Epithelial cell of umbilical artery (primary cell): ENCODE measurements around the gene HKDC1. TPM values are rescaled to one million over a fixed set of nuclear protein-coding genes. Genes with fewer than 3 reads are reported as not detected.

ENCODE experiments used
- total RNA-seq: library from RNA; depleted of rRNA; stranded (reverse); fragments of >200 nt; gene quantifications from 2 replicates; pipeline ENCODE4 v1.2.3, GENCODE V29; 2014

HKDC1 gene
- under 0.01 TPM in 1 of 2 replicates, not detected in the other for total RNA-seq

DNA sequence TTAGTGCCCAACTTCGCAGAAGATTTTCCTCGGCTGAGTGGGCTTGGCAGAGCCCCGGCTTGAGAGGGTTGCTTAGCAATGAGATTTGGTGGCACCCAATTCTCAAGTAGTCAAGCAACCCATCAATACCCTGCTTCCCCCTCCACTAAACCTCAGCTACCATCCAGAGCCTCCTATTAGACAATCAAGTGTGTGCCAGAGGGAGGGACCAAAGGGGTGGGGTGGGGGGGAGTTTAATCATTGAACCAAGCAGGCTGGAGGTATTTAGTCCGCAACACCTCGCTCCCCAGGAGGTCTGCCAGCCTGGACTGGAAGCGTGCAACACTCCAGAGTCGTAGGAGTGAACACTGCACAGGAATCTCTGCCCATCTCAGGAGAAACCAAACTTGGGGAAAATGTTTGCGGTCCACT is at the start of gene HKDC1:
HKDC1 (plus strand) TSS at position 292 of the 411 bp plus-strand sequence; CDS start at position 396, 104 bp downstream.

DNA sequence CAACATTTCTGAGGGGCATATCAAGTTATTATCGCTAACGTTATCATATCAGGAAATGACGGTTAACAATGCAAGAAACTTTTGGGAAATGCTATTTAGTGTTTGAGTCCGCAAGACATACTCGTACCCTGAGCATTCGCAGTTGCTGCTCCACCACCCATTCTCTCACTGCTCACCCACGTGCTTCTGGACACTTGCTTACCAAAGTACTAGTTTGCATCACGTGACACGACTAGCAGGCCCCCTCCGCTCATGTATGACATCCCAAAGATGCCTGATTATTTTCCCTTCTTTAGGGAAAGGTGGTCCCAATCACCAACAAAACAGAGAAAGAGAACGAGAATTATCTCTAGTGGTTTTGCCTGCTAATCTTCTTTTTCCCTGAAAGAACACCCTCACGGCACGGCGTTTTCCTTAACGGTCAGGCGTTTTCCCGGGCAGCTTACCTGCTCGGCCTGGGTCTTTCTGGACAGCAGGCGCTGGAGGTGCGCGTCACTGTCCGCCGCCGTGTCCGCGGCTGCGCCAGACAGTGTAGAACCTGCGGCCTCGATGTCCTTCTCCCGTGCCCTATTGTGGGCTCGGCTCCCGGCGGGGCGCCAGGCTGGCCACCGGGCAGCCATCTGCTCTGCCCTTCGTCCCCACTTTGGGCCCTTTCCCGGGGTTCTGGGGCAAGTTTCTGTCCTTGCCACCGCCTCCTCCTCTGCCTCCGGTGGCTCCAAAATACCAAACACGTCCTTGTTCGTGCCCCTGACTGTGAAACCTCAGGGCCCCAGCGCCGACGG is 40.2 kb upstream of the HKDC1 start, which contains the start of gene SUPV3L1:
SUPV3L1 (plus strand) TSS at position 492 of the 782 bp plus-strand sequence; CDS start at position 550, 58 bp downstream.

DNA sequence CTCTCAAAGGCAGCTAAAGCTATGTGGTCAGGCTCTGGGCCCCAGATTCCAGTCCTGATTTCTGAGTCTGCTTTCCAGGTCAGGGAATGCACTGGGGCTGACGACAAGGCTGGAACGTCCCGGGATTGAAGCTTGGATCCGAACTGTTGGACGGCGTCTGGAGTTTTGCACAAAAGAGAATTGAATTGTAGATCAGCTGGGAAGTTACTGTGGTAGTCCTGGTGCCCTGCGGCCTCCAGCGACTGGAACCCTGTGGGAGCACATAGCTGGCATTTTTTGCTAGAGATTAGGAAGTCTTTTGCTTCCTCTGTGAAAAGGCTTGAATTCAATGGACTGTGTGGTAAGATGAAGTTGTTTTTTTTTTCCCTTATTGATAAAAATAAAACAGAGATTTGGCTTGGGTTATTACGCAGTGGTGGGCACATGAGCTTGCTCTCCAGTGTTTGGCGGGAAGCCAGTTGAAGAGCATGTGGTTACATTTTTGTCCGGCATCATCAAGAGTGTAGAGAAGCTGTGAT is 58.4 kb downstream of the HKDC1 start, which contains the start of gene HK1:
HK1 (plus strand) TSS at position 51 of the 518 bp plus-strand sequence.

Other genes starting within 250 kb of the HKDC1 start
- gene KIFBP, start 231.5 kb upstream of the HKDC1 start, total RNA-seq = 28.9 and 42.7 TPM in 2 replicates
- 914 and 1,102 TPM in 2 replicates for gene SRGN, start 132.2 kb upstream of the HKDC1 start, total RNA-seq
- gene VPS26A, start 96.2 kb upstream of the HKDC1 start, total RNA-seq = 36.7 and 42.9 TPM in 2 replicates
- 26.3 and 31.9 TPM in 2 replicates for gene SUPV3L1, start 40.1 kb upstream of the HKDC1 start, total RNA-seq
- 128 and 151 TPM in 2 replicates for gene HK1, start 58.2 kb downstream of the HKDC1 start, total RNA-seq
- gene TACR2, start 196.6 kb downstream of the HKDC1 start, total RNA-seq = under 0.01 TPM in 1 of 2 replicates, not detected in the other
- gene TSPAN15, start 231.1 kb downstream of the HKDC1 start, total RNA-seq = 70.1 and 76.3 TPM in 2 replicates